ENCODE measurements around the gene SMYD2.

- no peak for TF ChIP-seq ZNF217 (IDR thresholded peaks at IDR 0.05)
- no peak for TF ChIP-seq USF2 (IDR thresholded peaks at IDR 0.05; ENCODE audit: borderline replicate concordance, low read depth, low read length)
- no peak for TF ChIP-seq NRF1 (conservative IDR thresholded peaks at IDR 0.05; ENCODE audit: low read depth, low read length)
- TF ChIP-seq MAX (IDR thresholded peaks at IDR 0.05; ENCODE audit: low read depth, low read length) = no peak
- TF ChIP-seq CTCF (IDR thresholded peaks at IDR 0.05 in 2 of 3, conservative IDR thresholded peaks at IDR 0.05 in 1 of 3; ENCODE audit: control insufficient read depth in 2 of 3, extremely low read depth in 1 of 3, insufficient read depth in 1 of 3, low read depth in 3 of 3, low read length in 3 of 3) = peak; percentile 80 to 88 (median 85)
- TF ChIP-seq MXI1 (IDR thresholded peaks at IDR 0.05; ENCODE audit: low read depth, low read length) = no peak
- TF ChIP-seq JUND (IDR thresholded peaks at IDR 0.05; ENCODE audit: low read depth, low read length) = no peak
- no peak for TF ChIP-seq STAT3 (IDR thresholded peaks at IDR 0.05; ENCODE audit: low read depth, low read length)
- no peak for TF ChIP-seq GATAD2B (conservative IDR thresholded peaks at IDR 0.05; ENCODE audit: low read depth)
- TF ChIP-seq CBX3 (IDR thresholded peaks at IDR 0.05; ENCODE audit: borderline replicate concordance, low read depth) = no peak
- TF ChIP-seq POLR2AphosphoS5 (IDR thresholded peaks at IDR 0.05; ENCODE audit: low read length) = no peak
- TF ChIP-seq ATF3 (IDR thresholded peaks at IDR 0.05; ENCODE audit: borderline replicate concordance, extremely low read depth, low read depth, low read length) = no peak
These were observed 52.2 kb downstream of the SMYD2 start for GRCh38 chr1:214332946-214333798.

All from GM12878 (cell line).